RWPE1 (cell line): Measurements from ENCODE around the gene VPS37D.
"Not testable (repeated sequence)": the region's sequence is repeated elsewhere in the genome, so short reads cannot be mapped to it uniquely, and the experiment has no call there.

ENCODE experiments used
- CTCF ChIA-PET: fragments of 350-600 bp; sonication (Branson Sonifier 250); formaldehyde crosslinking; extraction: SDS; loops from one replicate; lab custom pipeline; 2021; lab: Yijun Ruan, JAX
- POLR2A ChIA-PET: fragments of 400-600 bp; formaldehyde crosslinking; extraction: SDS; loops from one replicate; lab custom pipeline; 2020; ENCODE audit warnings: antibody characterized with exemption; ENCODE audit not compliant: low non-redundant PET; lab: Yijun Ruan, JAX
- DNase-seq: peaks from one replicate; pipeline ENCODE4 v3.0.0; 2012; ENCODE audit warnings: low spot score
- H3K27ac ChIP-seq: fragments of 450-650 bp; 2 replicates; pipeline ENCODE4 v1.5.1; 2017
- CTCF ChIP-seq: fragments of 450-650 bp; conservative IDR thresholded peaks from 2 replicates; pipeline ENCODE4 v1.5.1; 2017; ENCODE audit warnings: low read depth, mild to moderate bottlenecking

VPS37D gene, protein sequence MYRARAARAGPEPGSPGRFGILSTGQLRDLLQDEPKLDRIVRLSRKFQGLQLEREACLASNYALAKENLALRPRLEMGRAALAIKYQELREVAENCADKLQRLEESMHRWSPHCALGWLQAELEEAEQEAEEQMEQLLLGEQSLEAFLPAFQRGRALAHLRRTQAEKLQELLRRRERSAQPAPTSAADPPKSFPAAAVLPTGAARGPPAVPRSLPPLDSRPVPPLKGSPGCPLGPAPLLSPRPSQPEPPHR

GRCh38 chr7:73667344-73668102 lies at the start of gene VPS37D:
Gene VPS37D (plus strand): TSS chr7:73667831. CDS start chr7:73667959, 128 bp downstream.
- CTCF ChIA-PET = interaction anchor here (0.5 to 2.6 kb wide), 14 partner anchors 8 to 420 kb away, joined by 3 to 16 read pairs (median 4); partner anchors contain the start of gene MLXIPL
- DNase-seq = peak; percentile 95
- TF ChIP-seq CTCF = peak; percentile 97
- POLR2A ChIA-PET = no interaction called here
- peak within 1 kb of the TSS; percentile 44; the same call in 1 of the 2 replicates for H3K27ac ChIP-seq

GRCh38 chr7:73618538-73618937 lies 49.1 kb upstream of the VPS37D start:
- DNase-seq = no peak
- no peak for TF ChIP-seq CTCF
- CTCF ChIA-PET = interaction anchor here (1.0 kb wide), 1 partner anchor 10 kb away, joined by 3 read pairs; no protein-coding TSS in a partner anchor
- POLR2A ChIA-PET = no interaction called here
- H3K27ac ChIP-seq = no peak overlapping the region

GRCh38 chr7:73619394-73619793 lies 48.2 kb upstream of the VPS37D start:
- H3K27ac ChIP-seq = peak overlapping the region; percentile 22
- CTCF ChIA-PET = interaction anchor here (1.2 kb wide), 1 partner anchor 12 kb away, joined by 3 read pairs; no protein-coding TSS in a partner anchor
- POLR2A ChIA-PET, DNase-seq: not testable (repeated sequence)

GRCh38 chr7:73621168-73622063 lies 46.2 kb upstream of the VPS37D start:
- CTCF ChIA-PET = interaction anchor here (1.0 to 1.7 kb wide), 3 partner anchors 8 to 47 kb away, joined by 3 to 7 read pairs (median 3); partner anchors contain the start of gene VPS37D
- TF ChIP-seq CTCF = no peak
- DNase-seq = no peak
- peak overlapping the region; percentile 4; the same call in 1 of the 2 replicates for H3K27ac ChIP-seq
- POLR2A ChIA-PET = interaction anchor here (0.6 kb wide), 1 partner anchor 44 kb away, joined by 7 read pairs; no protein-coding TSS in a partner anchor

- H3K27ac ChIP-seq = peak overlapping the region; percentile 69
- ChIA-PET POLR2A (no interaction called here), CTCF (interaction anchor here (1.7 kb wide), 1 partner anchor 16 kb away, joined by 7 read pairs; no protein-coding TSS in a partner anchor)
- TF ChIP-seq CTCF = no peak
- DNase-seq = no peak
These were observed 45.1 kb upstream of the VPS37D start for GRCh38 chr7:73622527-73622908.

DNA sequence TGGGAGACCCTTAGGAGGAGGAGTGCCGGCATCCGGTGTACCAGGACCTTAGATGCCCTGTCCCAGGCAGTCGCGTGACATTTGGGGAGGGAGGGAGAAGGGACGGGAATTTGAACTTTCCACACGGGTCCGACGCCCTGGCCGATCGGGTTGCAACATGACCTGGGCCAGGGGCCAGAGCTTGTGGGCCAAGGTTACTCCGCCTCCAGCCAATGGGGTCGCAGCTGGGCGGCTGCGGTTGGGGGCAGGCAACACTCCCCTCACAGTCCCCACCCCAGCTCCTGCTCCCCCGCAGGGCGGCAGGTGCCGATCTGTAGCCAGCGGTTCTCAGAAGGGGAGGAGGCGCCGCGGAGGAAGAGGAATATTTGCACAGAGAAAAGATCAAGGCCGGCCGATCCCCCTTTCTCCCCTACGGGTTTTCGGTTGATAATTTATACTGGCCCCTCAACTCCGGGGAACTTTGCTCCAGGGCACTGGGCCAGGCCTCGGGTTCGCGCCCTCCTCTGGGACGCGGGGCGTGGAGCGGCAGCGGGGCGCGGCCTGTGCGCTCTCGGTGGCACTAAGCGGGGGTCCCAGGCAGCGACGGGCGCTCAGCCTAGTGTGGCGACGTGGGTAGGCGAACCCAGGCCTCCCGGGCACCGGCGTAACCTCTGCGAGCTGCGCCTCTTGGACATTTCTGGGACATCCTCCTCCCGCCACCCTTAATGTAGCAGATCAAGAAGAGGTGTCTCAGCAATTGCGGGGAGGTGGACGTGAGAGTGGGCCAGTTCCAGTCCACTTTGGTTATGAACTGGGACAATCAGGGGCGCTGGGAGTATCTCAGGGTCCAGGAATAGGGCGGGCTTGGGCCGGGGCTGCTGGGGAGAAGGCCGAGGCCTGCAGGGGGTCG lies 44.5 kb upstream of the VPS37D start:
- CTCF ChIA-PET = no interaction called here
- peak overlapping the region; percentile 69 for H3K27ac ChIP-seq
- no peak for DNase-seq
- TF ChIP-seq CTCF = no peak
- POLR2A ChIA-PET = no interaction called here
